T-helper 9 cell (primary cell): ENCODE measurements around the gene CDK10.
"Not testable (repeated sequence)": the region's sequence is repeated elsewhere in the genome, so short reads cannot be mapped to it uniquely, and the experiment has no call there.

Experiments used
- DNase-seq: peaks from one replicate; pipeline ENCODE4 v3.0.0-alpha.2; 2020

CDK10 gene

DNA sequence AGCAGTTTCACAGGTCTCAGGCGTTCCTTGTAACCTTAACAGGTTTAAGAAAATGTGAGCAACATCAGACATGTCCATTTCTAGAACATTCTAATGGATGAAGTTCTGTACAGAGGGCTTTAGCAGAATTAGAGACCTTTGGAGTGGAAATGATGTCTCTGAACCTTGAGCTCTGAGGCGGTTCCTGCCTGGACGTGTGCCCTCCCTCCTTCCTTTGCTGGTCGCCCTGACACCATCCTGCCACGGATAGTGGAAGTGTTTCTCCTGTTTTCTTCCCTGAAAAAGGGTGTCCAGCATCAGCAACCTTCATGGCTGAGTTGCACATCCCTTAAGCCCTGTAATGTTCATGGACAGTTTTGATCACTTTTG is 17.7 kb upstream of the CDK10 start:
- DNase-seq: no peak

- no peak for DNase-seq
Measured at GRCh38 chr16:89669755-89670154, 16.7 kb upstream of the CDK10 start.

GRCh38 chr16:89670496-89671431 is 15.7 kb upstream of the CDK10 start:
- DNase-seq: no peak

DNA sequence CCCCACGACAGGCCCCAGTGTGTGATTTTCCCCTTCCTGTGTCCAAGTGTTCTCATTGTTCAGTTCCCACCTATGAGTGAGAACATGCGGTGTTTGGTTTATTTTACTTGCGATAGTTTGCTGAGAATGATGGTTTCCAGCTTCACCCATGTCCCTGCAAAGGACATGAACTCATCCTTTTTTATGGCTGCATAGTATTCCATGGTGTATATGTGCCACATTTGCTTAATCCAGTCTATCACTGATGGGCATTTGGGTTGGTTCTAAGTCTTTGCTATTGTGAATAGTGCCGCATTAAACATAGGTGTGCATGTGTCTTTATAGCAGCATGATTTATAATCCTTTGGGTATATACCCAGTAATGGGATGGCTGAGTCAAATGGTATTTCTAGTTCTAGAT is 14.9 kb upstream of the CDK10 start:
- not testable (repeated sequence) for DNase-seq

DNA sequence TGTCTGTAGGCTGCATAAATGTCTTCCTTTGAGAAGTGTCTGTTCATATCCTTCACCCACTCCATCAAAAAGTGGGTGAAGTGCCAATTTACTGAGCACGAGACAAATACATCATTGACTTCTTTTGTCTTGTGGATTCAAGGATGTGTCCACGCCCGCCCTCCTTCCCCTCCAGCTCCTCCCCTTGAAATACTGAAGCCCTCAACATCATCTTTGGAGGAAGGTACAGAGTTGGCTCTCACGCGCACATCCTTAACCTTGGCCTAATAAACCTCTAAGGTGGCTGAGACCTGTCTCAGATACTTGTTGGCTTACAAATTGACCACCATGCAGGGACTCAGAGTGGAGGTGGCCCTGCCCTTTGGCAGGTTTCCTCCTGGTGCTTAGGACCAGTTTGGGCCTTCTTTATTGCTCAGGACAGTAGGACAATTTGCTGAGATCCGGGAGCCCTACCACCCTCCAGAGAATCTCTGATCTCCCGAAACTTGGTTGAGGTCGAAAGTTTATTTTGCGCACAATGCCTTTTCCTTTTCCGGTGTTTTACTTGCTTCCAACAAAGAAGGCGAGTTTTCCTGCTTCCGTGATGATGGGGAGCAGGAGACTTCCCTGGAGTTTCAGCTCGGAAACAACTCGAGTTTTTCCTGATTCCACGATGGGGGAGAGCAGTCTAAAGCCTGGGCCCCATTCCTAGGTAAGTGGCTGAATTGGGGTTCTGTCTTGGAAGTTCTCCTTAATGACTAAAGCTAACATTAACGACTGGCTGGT is 14.1 kb upstream of the CDK10 start:
- DNase-seq: no peak

DNA sequence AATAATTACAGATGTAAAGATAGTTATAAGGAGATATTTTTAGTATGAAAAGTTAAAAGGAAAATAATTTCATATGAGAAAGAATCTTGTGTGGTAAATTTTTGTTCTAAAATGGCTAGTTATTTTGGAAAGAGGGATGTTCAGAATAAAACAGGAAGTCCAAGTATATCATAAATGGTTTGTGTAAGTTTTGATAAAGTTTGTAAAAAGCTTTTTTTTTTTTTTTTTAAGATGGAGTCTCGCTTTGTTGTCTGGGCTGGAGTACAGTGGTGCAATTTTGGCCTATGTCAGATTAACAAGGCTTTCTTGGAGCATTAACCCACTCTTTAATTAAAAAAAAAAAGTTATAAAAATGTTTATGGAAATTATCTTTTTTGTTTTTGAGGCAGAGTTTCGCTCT is 8.2 kb upstream of the CDK10 start:
- no peak for DNase-seq

DNA sequence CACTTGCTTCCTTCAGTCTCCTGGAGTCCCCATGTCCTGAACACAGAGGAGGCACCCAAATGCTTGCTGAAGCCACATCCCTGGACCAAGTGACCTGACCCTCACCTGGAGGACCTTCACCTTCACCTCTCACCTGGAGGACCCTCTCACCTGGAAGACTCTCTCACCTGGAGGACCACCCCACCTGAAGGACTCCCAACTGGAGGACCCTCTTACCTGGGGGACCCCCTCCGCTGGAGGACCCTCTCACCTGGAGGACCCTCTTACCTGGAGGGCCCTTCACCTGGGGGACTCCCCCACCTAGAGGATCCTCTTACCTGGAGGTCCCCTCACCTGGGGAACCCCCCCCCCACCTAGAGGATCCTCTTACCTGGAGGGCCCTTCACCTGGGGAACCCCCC is 573 bp upstream of the CDK10 start:
- no peak for DNase-seq

GRCh38 chr16:89687092-89687940 is 827 bp downstream of the CDK10 start:
- no peak for DNase-seq

- DNase-seq: no peak
Measured at GRCh38 chr16:89688395-89688794, 1.9 kb downstream of the CDK10 start.

DNA sequence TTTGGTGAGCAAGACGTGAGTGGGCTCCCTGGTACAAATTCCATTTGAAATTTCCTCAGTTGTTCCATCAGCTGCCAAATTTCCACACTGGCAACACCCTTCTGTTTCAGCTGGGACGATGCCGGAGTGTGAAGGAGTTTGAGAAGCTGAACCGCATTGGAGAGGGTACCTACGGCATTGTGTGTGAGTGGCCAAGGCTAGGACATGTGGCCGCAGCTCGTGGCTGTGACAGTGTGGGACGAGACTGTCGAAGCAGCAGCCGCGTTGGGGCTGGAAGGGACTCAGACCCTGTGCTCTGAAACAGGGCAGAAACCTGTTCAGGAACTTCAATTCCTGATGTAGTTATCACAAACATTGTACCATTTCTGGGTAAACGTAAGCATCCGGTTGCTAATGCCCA is 2.7 kb downstream of the CDK10 start:
- DNase-seq: no peak

DNA sequence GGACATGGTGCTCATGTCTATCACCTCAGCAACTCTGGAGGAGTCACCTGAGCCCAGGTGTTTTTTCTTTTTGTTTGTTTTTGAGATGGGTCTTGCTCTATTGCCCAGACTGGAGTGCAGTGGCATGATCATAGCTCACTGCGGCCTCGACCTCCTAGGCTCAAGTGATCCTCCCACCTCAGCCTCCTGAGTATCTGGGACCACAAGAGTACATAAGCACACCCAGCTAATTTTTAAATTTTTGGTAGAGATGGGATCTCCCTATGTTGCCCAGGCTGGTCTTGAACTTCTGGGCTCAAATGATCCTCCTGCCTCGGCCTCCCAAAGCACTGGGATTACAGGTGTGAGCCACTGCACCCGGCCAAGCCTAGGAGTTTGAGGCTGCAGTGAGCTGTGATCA is 3.1 kb downstream of the CDK10 start:
- not testable (repeated sequence) for DNase-seq

GRCh38 chr16:89690392-89690901 is 4.0 kb downstream of the CDK10 start:
- DNase-seq: no peak

DNA sequence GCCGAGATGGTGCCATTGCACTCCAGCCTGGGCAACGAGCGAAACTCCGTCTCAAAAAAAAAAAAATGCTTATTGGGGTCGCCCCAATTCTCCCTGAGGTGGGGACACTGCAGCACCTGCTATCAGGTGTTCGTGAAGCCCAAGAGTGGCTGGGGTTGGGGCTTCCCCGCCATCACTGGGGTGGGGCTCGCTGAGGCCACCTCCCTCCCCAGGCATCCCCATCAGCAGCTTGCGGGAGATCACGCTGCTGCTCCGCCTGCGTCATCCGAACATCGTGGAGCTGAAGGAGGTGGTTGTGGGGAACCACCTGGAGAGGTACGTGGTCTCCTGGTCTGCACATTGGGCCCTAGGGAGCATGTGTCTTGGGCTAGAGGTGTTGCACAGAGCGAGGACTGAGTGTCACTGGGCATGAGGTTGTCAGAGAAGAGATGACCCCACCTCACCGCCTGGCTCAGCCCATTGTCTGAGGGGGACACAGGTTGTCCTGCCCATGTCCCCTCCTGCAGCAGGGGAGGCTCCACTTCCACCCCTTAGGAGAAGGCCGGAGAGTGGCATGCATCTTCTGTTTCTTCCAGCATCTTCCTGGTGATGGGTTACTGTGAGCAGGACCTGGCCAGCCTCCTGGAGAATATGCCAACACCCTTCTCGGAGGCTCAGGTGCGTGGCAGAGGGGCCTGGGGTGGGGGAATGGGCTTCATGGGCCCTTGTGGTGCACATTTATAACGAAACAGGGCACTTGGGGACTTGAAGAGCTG is 4.9 kb downstream of the CDK10 start:
- no peak for DNase-seq

GRCh38 chr16:89691986-89692569 is 5.6 kb downstream of the CDK10 start:
- no peak for DNase-seq

- no peak for DNase-seq
Measured at GRCh38 chr16:89693289-89693731, 6.8 kb downstream of the CDK10 start.

GRCh38 chr16:89693931-89694783 is 7.7 kb downstream of the CDK10 start:
- no peak for DNase-seq

DNA sequence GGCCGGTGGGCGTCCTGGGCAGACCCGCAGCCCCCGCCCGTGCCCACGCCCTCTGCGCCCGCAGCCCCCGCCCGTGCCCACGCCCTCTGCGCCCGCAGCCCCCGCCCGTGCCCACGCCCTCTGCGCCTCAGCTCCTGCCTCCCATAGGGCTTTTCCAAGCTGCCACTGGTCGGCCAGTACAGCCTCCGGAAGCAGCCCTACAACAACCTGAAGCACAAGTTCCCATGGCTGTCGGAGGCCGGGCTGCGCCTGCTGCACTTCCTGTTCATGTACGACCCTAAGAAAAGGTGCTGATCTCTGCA is 8.2 kb downstream of the CDK10 start:
- DNase-seq: not testable (repeated sequence)

DNA sequence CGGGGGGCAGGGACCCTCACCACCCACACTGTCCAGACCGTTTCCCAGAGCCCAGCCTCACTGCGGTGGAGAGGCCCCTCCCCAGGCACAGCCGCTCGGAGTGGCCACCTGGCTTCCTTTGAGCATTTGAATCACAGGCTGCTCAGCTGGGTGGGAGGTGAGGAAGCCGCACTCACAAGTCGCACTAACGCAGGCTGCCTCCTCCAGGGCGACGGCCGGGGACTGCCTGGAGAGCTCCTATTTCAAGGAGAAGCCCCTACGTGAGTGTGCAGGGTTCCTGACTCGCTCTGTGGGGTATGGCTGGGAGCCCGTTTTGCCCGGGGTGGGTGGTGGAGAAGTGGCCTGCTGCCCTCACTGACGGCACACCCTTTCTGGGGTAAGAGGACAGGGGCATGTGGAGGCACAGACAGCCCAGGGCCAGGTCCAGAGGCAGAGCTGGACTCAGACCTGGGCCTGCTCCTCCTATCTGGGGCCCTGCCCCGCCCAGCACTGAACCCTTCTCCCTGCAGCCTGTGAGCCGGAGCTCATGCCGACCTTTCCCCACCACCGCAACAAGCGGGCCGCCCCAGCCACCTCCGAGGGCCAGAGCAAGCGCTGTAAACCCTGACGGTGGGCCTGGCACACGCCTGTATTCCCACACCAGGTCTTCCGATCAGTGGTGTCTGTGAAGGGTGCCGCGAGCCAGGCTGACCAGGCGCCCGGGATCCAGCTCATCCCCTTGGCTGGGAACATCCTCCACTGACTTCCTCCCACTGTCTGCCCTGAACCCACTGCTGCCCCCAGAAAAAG is 8.8 kb downstream of the CDK10 start:
- no peak for DNase-seq

DNA sequence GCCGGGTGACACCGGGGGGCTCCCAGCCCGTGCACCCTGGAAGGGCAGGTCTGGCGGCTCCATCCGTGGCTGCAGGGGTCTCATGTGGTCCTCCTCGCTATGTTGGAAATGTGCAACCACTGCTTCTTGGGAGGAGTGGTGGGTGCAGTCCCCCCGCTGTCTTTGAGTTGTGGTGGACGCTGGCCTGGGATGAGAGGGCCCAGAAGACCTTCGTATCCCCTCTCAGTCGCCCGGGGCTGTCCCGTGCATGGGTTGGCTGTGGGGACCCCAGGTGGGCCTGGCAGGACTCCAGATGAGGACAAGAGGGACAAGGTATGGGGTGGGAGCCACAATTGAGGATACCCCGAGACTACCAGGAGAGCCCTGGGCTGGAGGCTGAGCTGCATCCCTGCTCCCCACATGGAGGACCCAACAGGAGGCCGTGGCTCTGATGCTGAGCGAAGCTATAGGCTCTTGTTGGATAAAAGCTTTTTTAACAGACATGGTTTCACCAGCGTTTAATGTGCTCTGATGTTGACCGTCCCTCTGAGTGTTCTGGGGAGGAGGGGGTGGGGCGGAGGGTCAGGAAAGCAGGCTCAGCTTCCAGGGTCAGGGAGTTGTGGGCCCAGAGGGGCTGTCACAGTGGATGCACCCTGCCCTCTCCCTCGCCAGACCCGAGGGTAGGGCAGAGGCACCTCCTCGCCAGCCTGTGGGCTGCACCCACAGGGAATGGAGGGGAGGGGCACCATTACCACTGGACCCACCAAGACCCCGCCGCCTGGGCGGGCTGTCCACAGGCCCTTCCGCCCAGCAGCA is 9.6 kb downstream of the CDK10 start:
- no peak for DNase-seq
